GM06990 (cell line): Measurements from ENCODE around the gene TMEM165.

Experiments
- DNase-seq: peaks from one replicate; pipeline ENCODE4 v3.0.0-alpha.2; 2011; ENCODE audit not compliant: insufficient read length; ENCODE audit errors: extremely low read depth
- H3K27me3 ChIP-seq: replicated peaks from 2 replicates; pipeline ENCODE4 v1.6.0; 2011; ENCODE audit warnings: low read length; ENCODE audit not compliant: control insufficient read depth, insufficient read depth
- H3K36me3 ChIP-seq: 2 replicates; pipeline ENCODE4 v1.5.1; 2011; ENCODE audit warnings: low read length; ENCODE audit not compliant: control insufficient read depth, insufficient read depth
- H3K4me3 ChIP-seq: replicated peaks from 2 replicates; pipeline ENCODE4 v1.5.1; 2011; ENCODE audit warnings: low read depth, mild to moderate bottlenecking, control low read depth, low read length
- CTCF ChIP-seq: IDR thresholded peaks from 2 replicates; pipeline ENCODE4 v1.5.1; 2011; ENCODE audit warnings: low read length, control low read depth, mild to moderate bottlenecking, inconsistent platforms; ENCODE audit not compliant: insufficient read depth, poor library complexity, severe bottlenecking

The TMEM165 gene

GRCh38 chr4:55399581-55399980 is 3.8 kb downstream of the TMEM165 start:
- no peak overlapping the region for H3K4me3 ChIP-seq

GRCh38 chr4:55405073-55405472 is 9.3 kb downstream of the TMEM165 start:
- Histone ChIP-seq H3K27me3 (no peaks in the 10 kb centered on the region), H3K4me3 (no peak overlapping the region), H3K36me3 (peaks cover 2% of the 10 kb centered on the region)
- DNase-seq = no peak
- no peak for TF ChIP-seq CTCF

More at GRCh38 chr4:55399581-55399980, 3.8 kb downstream of the TMEM165 start:
- TF ChIP-seq CTCF = no peak
- no peaks in the 10 kb centered on the region for H3K27me3 ChIP-seq
- no peak for DNase-seq
- no peaks in the 10 kb centered on the region; the same call in 1 of the 2 replicates for H3K36me3 ChIP-seq

DNA sequence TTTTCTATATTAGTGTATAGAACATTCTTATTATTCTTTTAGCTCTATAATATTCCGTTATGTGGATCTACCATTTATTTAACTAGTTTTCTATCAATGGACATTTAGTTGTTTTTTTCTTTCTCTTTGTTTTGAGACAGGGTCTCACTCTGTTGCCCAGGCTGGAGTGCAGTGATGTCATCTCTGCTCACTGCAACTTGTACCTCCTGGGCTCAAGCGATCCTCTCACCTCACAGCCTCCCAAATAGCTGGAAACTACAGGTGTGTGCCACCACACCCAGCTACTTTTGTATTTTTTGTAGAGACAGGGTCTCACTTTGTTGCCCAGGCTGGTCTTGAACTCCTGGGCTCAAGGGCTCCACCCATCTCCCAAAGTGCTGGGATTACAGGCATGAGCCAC is 10.8 kb downstream of the TMEM165 start:
- Histone ChIP-seq H3K4me3 (no peak overlapping the region), H3K27me3 (no peaks in the 10 kb centered on the region), H3K36me3 (peaks cover 4% of the 10 kb centered on the region)
- no peak for DNase-seq
- TF ChIP-seq CTCF = no peak

DNA sequence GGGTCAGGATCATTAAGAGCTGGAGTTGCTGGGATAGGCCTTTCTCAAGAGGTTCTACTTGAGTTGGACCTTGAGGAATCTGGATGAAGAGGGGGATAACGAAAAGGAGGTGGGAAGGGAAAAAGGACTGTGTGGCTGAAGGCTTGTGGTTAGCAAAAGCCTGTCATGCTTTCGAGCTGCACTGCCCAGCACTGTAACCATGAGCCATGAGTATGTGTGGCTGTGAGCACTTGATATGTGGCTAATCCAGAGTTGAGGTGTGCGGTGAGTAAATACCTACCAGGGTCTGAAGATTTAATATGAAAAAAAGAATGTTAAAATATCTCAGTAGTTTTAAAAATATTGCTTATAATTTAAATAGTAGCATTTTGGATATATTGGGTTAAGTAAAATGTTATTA is 11.4 kb downstream of the TMEM165 start:
- H3K27me3 ChIP-seq = no peaks in the 10 kb centered on the region
- peaks cover 6% of the 10 kb centered on the region for H3K36me3 ChIP-seq
- no peak overlapping the region for H3K4me3 ChIP-seq
- DNase-seq = no peak
- TF ChIP-seq CTCF = no peak

DNA sequence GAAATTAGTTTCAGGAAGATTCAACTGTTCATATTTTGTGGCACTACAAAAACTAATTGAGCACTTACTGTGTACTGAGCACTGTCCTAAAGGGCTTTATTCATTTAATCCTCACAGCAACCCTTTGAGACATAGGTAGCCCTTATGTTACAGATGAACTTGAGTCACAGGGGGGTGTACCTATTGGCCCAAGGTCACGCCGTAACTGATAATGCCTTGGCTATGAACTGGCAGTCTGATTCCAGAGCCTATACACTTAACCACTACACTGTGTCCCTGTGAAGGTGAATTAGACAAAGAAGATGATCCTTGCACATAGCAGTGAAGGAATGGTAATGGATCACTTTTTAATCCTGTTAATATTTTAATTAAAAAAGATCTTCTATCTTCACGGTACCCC is 12.0 kb downstream of the TMEM165 start:
- no peaks in the 10 kb centered on the region for H3K27me3 ChIP-seq
- no peak overlapping the region for H3K4me3 ChIP-seq
- TF ChIP-seq CTCF = no peak
- no peak for DNase-seq
- H3K36me3 ChIP-seq = peaks cover 6% of the 10 kb centered on the region
